A549 (cell line): ENCODE measurements around the gene CNKSR3.

ENCODE experiments used
- CEBPB ChIP-seq, 2 experiments: fragments of >200 bp in 1 of 2; sonication (Bioruptor Twin) in 1 of 2; formaldehyde crosslinking in 1 of 2; IDR thresholded peaks; 2 replicates each; pipeline ENCODE4 v1.6.1; 2012 to 2016
- JUNB ChIP-seq: fragments of >200 bp; sonication (Bioruptor Twin); formaldehyde crosslinking; IDR thresholded peaks from 2 replicates; pipeline ENCODE4 v1.6.1; 2016
- TF ChIP-seq, protein P1 (sequence below): fragments of >200 bp; sonication (Bioruptor Twin); formaldehyde crosslinking; IDR thresholded peaks from 3 replicates; pipeline ENCODE4 v1.5.1; 2016

DNA sequence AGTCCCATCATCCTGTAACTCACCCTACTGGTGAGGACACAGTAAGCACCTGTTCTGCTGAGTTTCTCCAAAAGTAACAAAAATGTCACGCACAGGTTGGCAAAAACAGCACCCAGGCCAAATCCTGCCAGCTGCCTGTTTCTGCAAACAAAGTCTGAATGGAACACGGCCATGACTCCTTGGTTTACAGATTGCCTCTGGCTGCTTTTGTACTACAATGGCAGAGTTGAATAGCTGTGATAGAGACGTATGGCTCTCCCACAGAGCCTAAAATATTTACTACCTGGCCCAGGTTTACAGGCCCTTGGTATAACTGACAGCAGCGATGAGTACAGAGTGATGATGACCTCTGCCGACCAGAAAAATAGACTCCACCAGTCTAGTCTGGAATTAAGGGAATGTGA is 52.6 kb downstream of the CNKSR3 start:
- TF ChIP-seq, protein P1, sequence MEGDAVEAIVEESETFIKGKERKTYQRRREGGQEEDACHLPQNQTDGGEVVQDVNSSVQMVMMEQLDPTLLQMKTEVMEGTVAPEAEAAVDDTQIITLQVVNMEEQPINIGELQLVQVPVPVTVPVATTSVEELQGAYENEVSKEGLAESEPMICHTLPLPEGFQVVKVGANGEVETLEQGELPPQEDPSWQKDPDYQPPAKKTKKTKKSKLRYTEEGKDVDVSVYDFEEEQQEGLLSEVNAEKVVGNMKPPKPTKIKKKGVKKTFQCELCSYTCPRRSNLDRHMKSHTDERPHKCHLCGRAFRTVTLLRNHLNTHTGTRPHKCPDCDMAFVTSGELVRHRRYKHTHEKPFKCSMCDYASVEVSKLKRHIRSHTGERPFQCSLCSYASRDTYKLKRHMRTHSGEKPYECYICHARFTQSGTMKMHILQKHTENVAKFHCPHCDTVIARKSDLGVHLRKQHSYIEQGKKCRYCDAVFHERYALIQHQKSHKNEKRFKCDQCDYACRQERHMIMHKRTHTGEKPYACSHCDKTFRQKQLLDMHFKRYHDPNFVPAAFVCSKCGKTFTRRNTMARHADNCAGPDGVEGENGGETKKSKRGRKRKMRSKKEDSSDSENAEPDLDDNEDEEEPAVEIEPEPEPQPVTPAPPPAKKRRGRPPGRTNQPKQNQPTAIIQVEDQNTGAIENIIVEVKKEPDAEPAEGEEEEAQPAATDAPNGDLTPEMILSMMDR: no peak
- TF ChIP-seq CEBPB (IDR thresholded peaks at IDR 0.05): no peak
- no peak for TF ChIP-seq JUNB
